Measurements from ENCODE around the gene PAPPA.

PAPPA gene

DNA sequence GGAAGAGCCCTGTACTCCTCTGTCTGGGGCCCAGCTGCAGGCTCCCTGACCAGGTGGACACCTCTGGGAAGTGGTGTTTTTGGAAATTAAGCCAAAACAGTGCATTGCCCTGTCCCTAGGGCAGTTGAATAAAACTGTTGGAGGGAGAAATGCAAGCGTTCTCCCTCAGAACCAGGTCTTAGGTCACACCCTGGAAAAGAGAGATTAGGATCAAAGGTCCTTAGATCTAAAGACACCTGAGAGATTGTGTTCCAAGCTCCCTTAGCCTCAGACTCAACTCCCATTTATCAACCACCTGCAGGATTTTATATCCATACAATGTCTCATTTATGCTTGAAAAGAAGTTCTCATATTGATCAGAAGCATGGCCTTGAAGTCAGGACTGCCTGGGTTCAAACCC lies 64.8 kb downstream of the PAPPA start:
- Histone ChIP-seq H3K9me3 (ENCODE audit: control insufficient read depth in 1 of 2, low read length in 2 of 2) (no peaks in the 10 kb centered on the region), H3K4me1 (ENCODE audit: control insufficient read depth in 1 of 2, insufficient read depth in 2 of 2, low read length in 2 of 2) (no peaks in the 10 kb centered on the region)

DNA sequence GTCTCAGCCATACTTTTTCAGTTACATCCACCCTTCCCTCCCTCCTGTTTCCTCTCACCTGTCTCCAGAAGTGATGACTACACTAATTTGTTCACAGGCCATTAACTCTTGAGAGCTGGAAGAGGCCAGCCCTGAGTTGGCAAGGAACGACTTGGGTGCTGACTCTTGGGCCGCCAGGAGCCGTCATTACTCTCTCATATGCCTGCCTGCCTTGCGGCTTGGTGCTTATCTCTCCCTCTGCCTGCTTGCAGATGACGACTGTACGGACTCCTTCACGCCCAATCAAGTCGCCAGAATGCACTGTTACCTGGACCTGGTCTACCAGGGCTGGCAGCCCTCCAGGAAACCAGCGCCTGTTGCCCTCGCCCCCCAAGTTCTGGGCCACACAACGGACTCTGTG lies 66.1 kb downstream of the PAPPA start:
- Histone ChIP-seq H3K4me1 (ENCODE audit: control insufficient read depth in 1 of 2, insufficient read depth in 2 of 2, low read length in 2 of 2) (no peaks in the 10 kb centered on the region), H3K27ac (ENCODE audit: low read depth, low read length) (no peak overlapping the region), H3K9me3 (ENCODE audit: control insufficient read depth in 1 of 2, low read length in 2 of 2) (no peaks in the 10 kb centered on the region), H3K27me3 (ENCODE audit: control insufficient read depth in 1 of 2, insufficient read depth in 2 of 2, low read length in 2 of 2) (no peaks in the 10 kb centered on the region), H3K4me3 (ENCODE audit: low read depth in 1 of 2, low read length in 2 of 2) (no peak overlapping the region), H3K9ac (ENCODE audit: low read depth in 1 of 2, low read length in 2 of 2) (no peak overlapping the region), H3K36me3 (ENCODE audit: control insufficient read depth in 1 of 2, insufficient read depth in 2 of 2, low read length in 2 of 2) (peaks cover 0 to 2% of the 10 kb centered on the region in 2 donors)

More for the DNA sequence above, 64.8 kb downstream of the PAPPA start:
- Histone ChIP-seq H3K36me3 (ENCODE audit: control insufficient read depth in 1 of 2, insufficient read depth in 2 of 2, low read length in 2 of 2) (peaks cover 0 to 2% of the 10 kb centered on the region in 2 donors), H3K4me3 (ENCODE audit: low read depth in 1 of 2, low read length in 2 of 2) (no peak overlapping the region), H3K27ac (ENCODE audit: low read depth, low read length) (no peak overlapping the region), H3K9ac (ENCODE audit: low read depth in 1 of 2, low read length in 2 of 2) (no peak overlapping the region), H3K27me3 (ENCODE audit: control insufficient read depth in 1 of 2, insufficient read depth in 2 of 2, low read length in 2 of 2) (no peaks in the 10 kb centered on the region)

DNA sequence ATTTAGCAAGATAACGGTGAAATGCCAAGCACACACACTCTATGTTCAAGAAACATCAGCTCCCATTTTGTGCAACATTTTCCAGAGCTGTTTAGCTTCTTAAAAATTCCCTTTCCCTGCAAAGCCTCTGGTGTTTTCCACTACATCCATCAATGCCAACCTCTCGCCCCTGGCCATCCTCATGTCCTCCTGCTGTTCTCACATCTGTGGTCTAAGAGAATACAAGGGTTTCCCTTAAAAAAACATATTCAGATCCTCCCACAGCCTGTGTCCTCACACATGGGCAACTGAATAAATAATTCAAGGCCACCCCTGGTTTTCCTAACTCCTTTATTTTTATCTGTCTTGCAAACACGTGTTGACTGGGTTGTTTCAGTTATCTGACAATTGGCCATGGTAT lies 70.3 kb downstream of the PAPPA start:
- Histone ChIP-seq H3K4me3 (ENCODE audit: low read depth in 1 of 2, low read length in 2 of 2) (no peak overlapping the region), H3K9ac (ENCODE audit: low read depth in 1 of 2, low read length in 2 of 2) (no peak overlapping the region), H3K27ac (ENCODE audit: low read depth, low read length) (no peak overlapping the region), H3K27me3 (ENCODE audit: control insufficient read depth in 1 of 2, insufficient read depth in 2 of 2, low read length in 2 of 2) (no peaks in the 10 kb centered on the region), H3K36me3 (ENCODE audit: control insufficient read depth in 1 of 2, insufficient read depth in 2 of 2, low read length in 2 of 2) (no peaks in the 10 kb centered on the region), H3K9me3 (ENCODE audit: control insufficient read depth in 1 of 2, low read length in 2 of 2) (no peaks in the 10 kb centered on the region), H3K4me1 (ENCODE audit: control insufficient read depth in 1 of 2, insufficient read depth in 2 of 2, low read length in 2 of 2) (no peaks in the 10 kb centered on the region)

- no peak overlapping the region for H3K4me3 ChIP-seq (ENCODE audit: low read depth in 1 of 2, low read length in 2 of 2)
- no peak overlapping the region for H3K9ac ChIP-seq (ENCODE audit: low read depth in 1 of 2, low read length in 2 of 2)
- H3K27ac ChIP-seq (ENCODE audit: low read depth, low read length) = no peak overlapping the region
- no peaks in the 10 kb centered on the region for H3K36me3 ChIP-seq (ENCODE audit: control insufficient read depth in 1 of 2, insufficient read depth in 2 of 2, low read length in 2 of 2)
- no peaks in the 10 kb centered on the region for H3K27me3 ChIP-seq (ENCODE audit: control insufficient read depth in 1 of 2, insufficient read depth in 2 of 2, low read length in 2 of 2)
- H3K4me1 ChIP-seq (ENCODE audit: control insufficient read depth in 1 of 2, insufficient read depth in 2 of 2, low read length in 2 of 2) = no peaks in the 10 kb centered on the region
- no peaks in the 10 kb centered on the region for H3K9me3 ChIP-seq (ENCODE audit: control insufficient read depth in 1 of 2, low read length in 2 of 2)
These were observed 76.6 kb downstream of the PAPPA start for GRCh38 chr9:116230051-116230632.

DNA sequence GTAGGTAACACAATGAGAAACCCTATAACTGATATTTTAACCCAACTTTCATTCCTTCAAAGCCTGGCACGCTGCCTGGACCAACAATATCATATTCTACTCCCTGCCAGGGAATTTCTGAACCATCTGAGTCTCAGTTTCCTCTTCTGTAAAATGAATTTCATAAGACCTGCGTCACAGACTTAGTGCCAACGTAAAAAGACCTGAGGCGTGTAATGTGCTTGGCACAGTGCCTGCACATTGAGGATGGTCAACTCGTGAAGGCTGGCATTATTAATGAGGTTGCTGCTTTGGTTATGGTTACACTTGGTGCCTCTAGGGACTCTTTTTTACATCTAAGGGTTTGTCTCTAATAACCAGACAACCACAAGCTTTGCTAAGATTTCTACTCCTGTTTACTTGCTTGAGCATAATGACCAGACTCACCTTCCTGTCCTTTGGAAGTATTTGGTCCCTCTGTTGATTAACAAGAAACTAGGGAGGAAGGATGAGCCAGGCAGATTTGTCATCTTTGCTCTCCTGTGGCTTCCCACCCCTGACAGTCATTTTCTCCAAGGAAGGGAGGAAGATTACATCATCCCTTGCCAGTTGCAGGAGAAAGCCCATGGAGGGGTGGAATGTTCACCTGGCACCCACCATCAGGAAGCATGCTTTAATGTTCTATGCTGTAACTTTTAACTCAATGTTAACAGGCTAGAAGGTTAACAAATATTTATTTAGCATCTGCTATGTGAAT lies 79.0 kb downstream of the PAPPA start:
- Histone ChIP-seq H3K27me3 (ENCODE audit: control insufficient read depth in 1 of 2, insufficient read depth in 2 of 2, low read length in 2 of 2) (no peaks in the 10 kb centered on the region), H3K4me3 (ENCODE audit: low read depth in 1 of 2, low read length in 2 of 2) (no peak overlapping the region)

GRCh38 chr9:116233160-116233530 lies 79.6 kb downstream of the PAPPA start:
- Histone ChIP-seq H3K9me3 (ENCODE audit: control insufficient read depth in 1 of 2, low read length in 2 of 2) (no peaks in the 10 kb centered on the region), H3K27me3 (ENCODE audit: control insufficient read depth in 1 of 2, insufficient read depth in 2 of 2, low read length in 2 of 2) (no peaks in the 10 kb centered on the region), H3K36me3 (ENCODE audit: control insufficient read depth in 1 of 2, insufficient read depth in 2 of 2, low read length in 2 of 2) (no peaks in the 10 kb centered on the region), H3K4me1 (ENCODE audit: control insufficient read depth in 1 of 2, insufficient read depth in 2 of 2, low read length in 2 of 2) (no peaks in the 10 kb centered on the region), H3K4me3 (ENCODE audit: low read depth in 1 of 2, low read length in 2 of 2) (no peak overlapping the region), H3K27ac (ENCODE audit: low read depth, low read length) (no peak overlapping the region), H3K9ac (ENCODE audit: low read depth in 1 of 2, low read length in 2 of 2) (no peak overlapping the region)

More for the DNA sequence above, 79.0 kb downstream of the PAPPA start:
- H3K27ac ChIP-seq (ENCODE audit: low read depth, low read length) = no peak overlapping the region
- no peaks in the 10 kb centered on the region for H3K36me3 ChIP-seq (ENCODE audit: control insufficient read depth in 1 of 2, insufficient read depth in 2 of 2, low read length in 2 of 2)
- H3K9ac ChIP-seq (ENCODE audit: low read depth in 1 of 2, low read length in 2 of 2) = no peak overlapping the region
- H3K9me3 ChIP-seq (ENCODE audit: control insufficient read depth in 1 of 2, low read length in 2 of 2) = no peaks in the 10 kb centered on the region
- H3K4me1 ChIP-seq (ENCODE audit: control insufficient read depth in 1 of 2, insufficient read depth in 2 of 2, low read length in 2 of 2) = no peaks in the 10 kb centered on the region

DNA sequence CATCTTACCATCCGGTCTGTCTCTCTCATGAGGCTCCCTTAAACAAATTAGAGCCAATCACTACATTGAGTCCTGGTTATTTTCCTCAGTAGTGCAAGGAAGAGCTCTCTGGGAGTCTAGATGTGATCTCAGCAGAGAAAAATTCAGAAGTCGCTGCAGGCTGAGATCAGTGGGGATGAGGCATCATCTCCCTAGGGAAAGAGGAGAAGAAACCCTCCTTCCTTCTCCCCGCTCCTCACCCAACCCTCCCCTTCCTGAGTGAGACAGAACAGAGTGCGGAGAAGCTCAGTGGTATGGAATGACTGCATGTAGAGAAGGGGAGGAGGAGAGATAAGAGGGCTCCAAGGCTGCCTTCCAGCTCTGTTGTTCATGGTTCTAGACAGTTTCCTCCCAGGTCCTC lies 80.5 kb downstream of the PAPPA start:
- Histone ChIP-seq H3K9me3 (ENCODE audit: control insufficient read depth in 1 of 2, low read length in 2 of 2) (no peaks in the 10 kb centered on the region), H3K27me3 (ENCODE audit: control insufficient read depth in 1 of 2, insufficient read depth in 2 of 2, low read length in 2 of 2) (no peaks in the 10 kb centered on the region), H3K4me1 (ENCODE audit: control insufficient read depth in 1 of 2, insufficient read depth in 2 of 2, low read length in 2 of 2) (no peaks in the 10 kb centered on the region), H3K27ac (ENCODE audit: low read depth, low read length) (no peak overlapping the region), H3K4me3 (ENCODE audit: low read depth in 1 of 2, low read length in 2 of 2) (no peak overlapping the region), H3K9ac (ENCODE audit: low read depth in 1 of 2, low read length in 2 of 2) (no peak overlapping the region), H3K36me3 (ENCODE audit: control insufficient read depth in 1 of 2, insufficient read depth in 2 of 2, low read length in 2 of 2) (no peaks in the 10 kb centered on the region)

GRCh38 chr9:116236979-116237378 lies 83.4 kb downstream of the PAPPA start:
- no peak overlapping the region for H3K9ac ChIP-seq (ENCODE audit: low read depth in 1 of 2, low read length in 2 of 2)
- no peak overlapping the region for H3K4me3 ChIP-seq (ENCODE audit: low read depth in 1 of 2, low read length in 2 of 2)
- H3K27ac ChIP-seq (ENCODE audit: low read depth, low read length) = no peak overlapping the region
- no peaks in the 10 kb centered on the region for H3K27me3 ChIP-seq (ENCODE audit: control insufficient read depth in 1 of 2, insufficient read depth in 2 of 2, low read length in 2 of 2)
- H3K9me3 ChIP-seq (ENCODE audit: control insufficient read depth in 1 of 2, low read length in 2 of 2) = no peaks in the 10 kb centered on the region
- H3K36me3 ChIP-seq (ENCODE audit: control insufficient read depth in 1 of 2, insufficient read depth in 2 of 2, low read length in 2 of 2) = no peaks in the 10 kb centered on the region
- no peaks in the 10 kb centered on the region for H3K4me1 ChIP-seq (ENCODE audit: control insufficient read depth in 1 of 2, insufficient read depth in 2 of 2, low read length in 2 of 2)

GRCh38 chr9:116237456-116237855 lies 83.9 kb downstream of the PAPPA start:
- Histone ChIP-seq H3K4me1 (ENCODE audit: control insufficient read depth in 1 of 2, insufficient read depth in 2 of 2, low read length in 2 of 2) (no peaks in the 10 kb centered on the region), H3K4me3 (ENCODE audit: low read depth in 1 of 2, low read length in 2 of 2) (no peak overlapping the region), H3K27ac (ENCODE audit: low read depth, low read length) (no peak overlapping the region), H3K27me3 (ENCODE audit: control insufficient read depth in 1 of 2, insufficient read depth in 2 of 2, low read length in 2 of 2) (no peaks in the 10 kb centered on the region), H3K36me3 (ENCODE audit: control insufficient read depth in 1 of 2, insufficient read depth in 2 of 2, low read length in 2 of 2) (no peaks in the 10 kb centered on the region), H3K9me3 (ENCODE audit: control insufficient read depth in 1 of 2, low read length in 2 of 2) (no peaks in the 10 kb centered on the region), H3K9ac (ENCODE audit: low read depth in 1 of 2, low read length in 2 of 2) (no peak overlapping the region)

- H3K9ac ChIP-seq (ENCODE audit: low read depth in 1 of 2, low read length in 2 of 2) = no peak overlapping the region
- H3K27ac ChIP-seq (ENCODE audit: low read depth, low read length) = no peak overlapping the region
- H3K4me1 ChIP-seq (ENCODE audit: control insufficient read depth in 1 of 2, insufficient read depth in 2 of 2, low read length in 2 of 2) = no peaks in the 10 kb centered on the region
- no peak overlapping the region for H3K4me3 ChIP-seq (ENCODE audit: low read depth in 1 of 2, low read length in 2 of 2)
- H3K36me3 ChIP-seq (ENCODE audit: control insufficient read depth in 1 of 2, insufficient read depth in 2 of 2, low read length in 2 of 2) = no peaks in the 10 kb centered on the region
- H3K27me3 ChIP-seq (ENCODE audit: control insufficient read depth in 1 of 2, insufficient read depth in 2 of 2, low read length in 2 of 2) = no peaks in the 10 kb centered on the region
- H3K9me3 ChIP-seq (ENCODE audit: control insufficient read depth in 1 of 2, low read length in 2 of 2) = no peaks in the 10 kb centered on the region
These were observed 84.6 kb downstream of the PAPPA start for GRCh38 chr9:116238225-116238624.
